Progenitor cell of endocrine pancreas (in vitro differentiated cells): ENCODE data around the gene ATP2A3. TPM values are rescaled to one million over a fixed set of nuclear protein-coding genes. Genes with fewer than 3 reads are reported as not detected.

ENCODE experiments used
- DNase-seq: peaks from one replicate; pipeline ENCODE4 v3.0.0; 2021; ENCODE audit warnings: low spot score; ENCODE audit not compliant: unreplicated experiment
- H3K27ac Mint-ChIP-seq: 2 replicates; pipeline ENCODE4 v1.8.0; 2021; ENCODE audit warnings: mild to moderate bottlenecking, moderate library complexity, mixed read lengths
- H3K27me3 Mint-ChIP-seq: 2 replicates; pipeline ENCODE4 v1.8.0; 2021; ENCODE audit warnings: mixed read lengths
- H3K36me3 Mint-ChIP-seq: 2 replicates; pipeline ENCODE4 v1.8.0; 2022; ENCODE audit warnings: mixed read lengths; ENCODE audit not compliant: insufficient read depth
- H3K4me1 Mint-ChIP-seq: 2 replicates; pipeline ENCODE4 v1.8.0; 2021; ENCODE audit warnings: low read depth, mixed read lengths
- H3K4me3 Mint-ChIP-seq: 2 replicates; pipeline ENCODE4 v1.8.0; 2021; ENCODE audit warnings: low read depth, mild to moderate bottlenecking, moderate library complexity, mixed read lengths
- H3K9me3 Mint-ChIP-seq: 2 replicates; pipeline ENCODE4 v1.8.0; 2021; ENCODE audit warnings: low read depth, mixed read lengths
- CTCF ChIP-seq: fragments of 200-600 bp; sonication (generic); IDR thresholded peaks from one replicate; pipeline ENCODE4 v1.5.0; 2021; ENCODE audit warnings: antibody characterized with exemption, mild to moderate bottlenecking; ENCODE audit not compliant: unreplicated experiment
- total RNA-seq: library from RNA; stranded (reverse); gene quantifications from 2 replicates; pipeline ENCODE4 v1.2.1, GENCODE V29; 2021

Gene ATP2A3
- total RNA-seq, 1 donor from 2014 or later: 59.2 TPM

GRCh38 chr17:4003501-4004421 lies 39.5 kb upstream of the ATP2A3 start:
- no peak for TF ChIP-seq CTCF
- peak overlapping the region; percentile 93 for H3K27ac Mint-ChIP-seq
- DNase-seq: no peak
- peaks cover 17% of the 10 kb centered on the region for H3K4me1 Mint-ChIP-seq
- no peaks in the 10 kb centered on the region for H3K9me3 Mint-ChIP-seq
- no peak overlapping the region for H3K4me3 Mint-ChIP-seq
- peaks cover 8% of the 10 kb centered on the region for H3K27me3 Mint-ChIP-seq
- H3K36me3 Mint-ChIP-seq: peaks cover 16% of the 10 kb centered on the region

- Mint-ChIP-seq H3K27me3 (peaks cover 8% of the 10 kb centered on the region), H3K36me3 (peaks cover 13% of the 10 kb centered on the region), H3K4me1 (peaks cover 17% of the 10 kb centered on the region), H3K9me3 (no peaks in the 10 kb centered on the region), H3K4me3 (no peak overlapping the region), H3K27ac (peak overlapping the region; percentile 93)
- no peak for TF ChIP-seq CTCF
- DNase-seq: no peak
These were observed 38.9 kb upstream of the ATP2A3 start for GRCh38 chr17:4003131-4003500.

DNA sequence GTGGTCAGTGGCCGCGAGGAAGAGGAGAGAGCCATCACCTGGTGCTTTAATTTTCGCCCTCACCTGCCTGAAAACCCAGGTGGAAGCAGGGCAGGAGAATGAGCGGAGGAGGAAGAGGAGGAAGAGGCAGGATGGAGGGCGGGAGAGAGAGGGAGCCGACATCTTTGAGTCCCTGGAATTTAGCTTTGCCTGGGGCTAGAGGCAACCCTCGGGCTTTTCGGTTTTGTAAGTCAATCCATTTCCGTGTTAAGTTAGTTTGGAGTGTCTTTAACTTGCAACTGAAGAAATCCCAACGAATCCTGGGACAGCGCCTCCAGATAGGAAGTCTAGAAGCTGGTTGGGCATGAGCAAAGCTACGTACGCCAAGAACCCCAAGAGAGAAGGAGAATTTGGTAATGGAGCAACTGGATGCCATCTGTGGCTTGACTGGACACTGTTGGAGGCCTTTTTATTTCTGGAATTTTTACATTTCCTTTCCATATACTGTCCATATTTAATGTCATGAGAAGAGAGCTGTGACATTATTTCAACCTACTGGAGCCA lies 36.9 kb upstream of the ATP2A3 start:
- Mint-ChIP-seq H3K9me3 (peaks cover under 1% of the 10 kb centered on the region), H3K36me3 (peaks cover 5% of the 10 kb centered on the region), H3K4me3 (no peak overlapping the region), H3K27ac (no peak overlapping the region), H3K4me1 (peaks cover 5% of the 10 kb centered on the region), H3K27me3 (peaks cover 8% of the 10 kb centered on the region)
- DNase-seq: no peak
- TF ChIP-seq CTCF: no peak

DNA sequence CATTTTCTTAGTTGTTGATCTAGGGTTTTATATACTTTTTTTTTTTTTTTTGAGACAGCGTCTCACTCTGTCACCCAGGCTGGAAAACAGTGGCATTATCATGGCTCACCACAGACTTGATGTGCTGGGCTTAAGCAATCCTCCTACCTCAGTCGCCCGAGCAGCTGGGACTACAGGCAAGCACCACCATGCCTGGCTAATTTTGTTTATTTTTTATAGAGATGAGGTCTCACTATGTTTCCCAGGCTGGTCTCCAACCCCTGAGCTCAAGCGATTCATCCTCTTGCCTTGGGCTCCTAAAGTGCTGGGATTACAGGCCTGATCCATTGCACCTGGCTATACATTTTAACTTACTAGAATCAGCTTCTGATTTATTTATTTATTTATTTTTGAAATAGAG lies 34.2 kb upstream of the ATP2A3 start:
- no peak overlapping the region for H3K27ac Mint-ChIP-seq
- TF ChIP-seq CTCF: no peak
- peaks cover 5% of the 10 kb centered on the region for H3K27me3 Mint-ChIP-seq
- no peak for DNase-seq
- peaks cover 3% of the 10 kb centered on the region for H3K9me3 Mint-ChIP-seq
- peaks cover 2% of the 10 kb centered on the region for H3K4me1 Mint-ChIP-seq
- H3K36me3 Mint-ChIP-seq: peaks cover 1% of the 10 kb centered on the region
- no peak overlapping the region for H3K4me3 Mint-ChIP-seq

DNA sequence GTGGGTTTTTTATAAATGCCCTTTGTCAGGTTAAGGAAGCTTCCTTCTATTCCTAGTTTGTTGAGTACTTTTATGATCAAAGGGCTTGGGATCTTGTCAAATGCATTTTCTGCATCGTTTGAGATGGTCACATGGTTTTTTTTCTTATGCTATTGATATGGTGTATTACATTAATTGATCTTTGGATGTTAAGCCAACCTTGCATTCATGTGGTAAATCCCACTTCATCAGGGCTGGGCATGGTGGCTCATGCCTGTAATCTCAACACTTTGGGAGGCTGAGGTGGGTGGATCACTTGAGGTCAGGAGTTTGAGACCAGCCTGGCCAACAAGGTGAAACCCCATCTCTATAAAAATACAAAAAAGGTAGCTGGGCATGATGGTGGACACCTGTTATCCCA lies 30.8 kb upstream of the ATP2A3 start:
- Mint-ChIP-seq H3K4me3 (no peak overlapping the region), H3K4me1 (no peaks in the 10 kb centered on the region), H3K9me3 (peaks cover 3% of the 10 kb centered on the region), H3K36me3 (no peaks in the 10 kb centered on the region), H3K27me3 (no peaks in the 10 kb centered on the region), H3K27ac (no peak overlapping the region)
- DNase-seq: no peak
- TF ChIP-seq CTCF: no peak
